Spleen (tissue), 7 donors: Measurements from ENCODE around the gene FBXO21.

ENCODE experiments used
- POLR2A ChIP-seq, 3 donors: fragments of 450-650 bp; IDR thresholded peaks; one replicate each; pipeline ENCODE4 v1.5.1; 2017; ENCODE audit warnings: antibody characterized with exemption in 3 of 3, mild to moderate bottlenecking in 1 of 3
- TF ChIP-seq, protein P1 (sequence below), 11 experiments: fragments of 200-600 bp in 7 of 11; fragments of 450-650 bp in 4 of 11; sonication (generic) in 4 of 11; IDR thresholded peaks in 8 of 11; conservative IDR thresholded peaks in 3 of 11; 1 replicate in 7 of 11; 2 replicates in 4 of 11; pipeline versions ENCODE4 v1.4.0 to v1.8.0; 2016 to 2021; ENCODE audit warnings: antibody characterized with exemption in 11 of 11, inconsistent platforms in 4 of 11, mild to moderate bottlenecking in 1 of 11
- donor health status: DM: no; HTN: no; CAD: no; lungs with moderate emphysema.
- donor health status: DM: no; HTN: no; CAD: no.
- donor health status: DM: no; HTN: no; CAD: no.

DNA sequence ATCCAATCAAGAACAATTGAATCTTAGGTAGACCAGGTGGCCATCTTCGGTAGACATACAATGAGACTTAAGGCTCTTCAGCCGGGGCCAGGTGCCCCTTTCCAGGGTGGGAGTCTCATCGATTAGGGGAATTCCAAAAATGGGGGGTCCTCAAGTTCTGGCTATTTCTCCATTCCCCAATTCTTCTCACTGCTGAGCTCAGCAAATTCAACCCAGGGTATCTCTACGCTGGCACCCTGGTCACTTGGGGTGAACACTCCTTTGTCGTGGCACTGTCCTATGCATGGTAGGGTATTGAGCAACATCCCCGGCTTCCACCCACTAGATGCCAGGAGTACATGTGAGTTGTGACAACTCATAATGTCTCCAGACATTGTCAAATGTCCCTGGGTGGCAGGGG, 34.9 kb upstream of the FBXO21 start:
- no peak for TF ChIP-seq POLR2A (IDR thresholded peaks at IDR 0.05)
- TF ChIP-seq, protein P1, sequence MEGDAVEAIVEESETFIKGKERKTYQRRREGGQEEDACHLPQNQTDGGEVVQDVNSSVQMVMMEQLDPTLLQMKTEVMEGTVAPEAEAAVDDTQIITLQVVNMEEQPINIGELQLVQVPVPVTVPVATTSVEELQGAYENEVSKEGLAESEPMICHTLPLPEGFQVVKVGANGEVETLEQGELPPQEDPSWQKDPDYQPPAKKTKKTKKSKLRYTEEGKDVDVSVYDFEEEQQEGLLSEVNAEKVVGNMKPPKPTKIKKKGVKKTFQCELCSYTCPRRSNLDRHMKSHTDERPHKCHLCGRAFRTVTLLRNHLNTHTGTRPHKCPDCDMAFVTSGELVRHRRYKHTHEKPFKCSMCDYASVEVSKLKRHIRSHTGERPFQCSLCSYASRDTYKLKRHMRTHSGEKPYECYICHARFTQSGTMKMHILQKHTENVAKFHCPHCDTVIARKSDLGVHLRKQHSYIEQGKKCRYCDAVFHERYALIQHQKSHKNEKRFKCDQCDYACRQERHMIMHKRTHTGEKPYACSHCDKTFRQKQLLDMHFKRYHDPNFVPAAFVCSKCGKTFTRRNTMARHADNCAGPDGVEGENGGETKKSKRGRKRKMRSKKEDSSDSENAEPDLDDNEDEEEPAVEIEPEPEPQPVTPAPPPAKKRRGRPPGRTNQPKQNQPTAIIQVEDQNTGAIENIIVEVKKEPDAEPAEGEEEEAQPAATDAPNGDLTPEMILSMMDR (IDR thresholded peaks at IDR 0.05 in 8 of 11, conservative IDR thresholded peaks at IDR 0.05 in 3 of 11): no peak
